ENCODE results near the gene OCA2.
"Not testable (repeated sequence)": the region's sequence is repeated elsewhere in the genome, so short reads cannot be mapped to it uniquely, and the experiment has no call there.

DNA sequence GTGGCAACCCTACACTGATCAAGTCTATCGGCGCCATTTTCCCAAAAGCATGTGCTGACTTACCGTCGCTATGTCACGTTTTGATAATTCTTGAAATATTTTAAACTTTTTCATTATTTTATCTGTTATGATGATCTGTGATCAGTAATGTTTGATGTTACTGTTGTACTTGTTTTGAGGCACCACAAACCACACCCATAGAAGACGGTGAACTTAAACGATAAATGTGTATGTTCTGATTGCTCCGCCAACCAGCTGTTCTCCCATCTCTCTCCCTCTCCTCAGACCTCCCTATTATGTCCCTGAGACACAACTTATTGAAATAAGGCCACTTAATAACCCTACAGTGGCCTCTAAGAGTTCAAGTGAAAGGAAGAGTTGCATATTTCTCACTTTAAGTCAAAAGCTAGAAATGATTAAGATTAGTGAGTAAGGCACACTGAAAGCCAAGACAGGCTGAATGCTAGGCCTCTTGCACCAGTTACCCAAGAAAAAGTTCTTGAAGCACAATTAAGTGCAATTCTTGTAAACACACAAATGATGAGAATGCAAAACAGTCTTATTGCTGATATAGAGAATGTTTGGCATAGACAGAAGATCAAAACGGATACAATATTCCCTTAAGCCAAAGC, 38.4 kb upstream of the OCA2 start:
- TF ChIP-seq, protein P1, sequence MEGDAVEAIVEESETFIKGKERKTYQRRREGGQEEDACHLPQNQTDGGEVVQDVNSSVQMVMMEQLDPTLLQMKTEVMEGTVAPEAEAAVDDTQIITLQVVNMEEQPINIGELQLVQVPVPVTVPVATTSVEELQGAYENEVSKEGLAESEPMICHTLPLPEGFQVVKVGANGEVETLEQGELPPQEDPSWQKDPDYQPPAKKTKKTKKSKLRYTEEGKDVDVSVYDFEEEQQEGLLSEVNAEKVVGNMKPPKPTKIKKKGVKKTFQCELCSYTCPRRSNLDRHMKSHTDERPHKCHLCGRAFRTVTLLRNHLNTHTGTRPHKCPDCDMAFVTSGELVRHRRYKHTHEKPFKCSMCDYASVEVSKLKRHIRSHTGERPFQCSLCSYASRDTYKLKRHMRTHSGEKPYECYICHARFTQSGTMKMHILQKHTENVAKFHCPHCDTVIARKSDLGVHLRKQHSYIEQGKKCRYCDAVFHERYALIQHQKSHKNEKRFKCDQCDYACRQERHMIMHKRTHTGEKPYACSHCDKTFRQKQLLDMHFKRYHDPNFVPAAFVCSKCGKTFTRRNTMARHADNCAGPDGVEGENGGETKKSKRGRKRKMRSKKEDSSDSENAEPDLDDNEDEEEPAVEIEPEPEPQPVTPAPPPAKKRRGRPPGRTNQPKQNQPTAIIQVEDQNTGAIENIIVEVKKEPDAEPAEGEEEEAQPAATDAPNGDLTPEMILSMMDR (IDR thresholded peaks at IDR 0.05) = not testable (repeated sequence)
- TF ChIP-seq POLR2A (IDR thresholded peaks at IDR 0.05) = not testable (repeated sequence)

Measured in heart left ventricle (tissue), 13 donors.